ENCODE results near the gene SH3GL3. TPM values are rescaled to one million over a fixed set of nuclear protein-coding genes. Genes with fewer than 3 reads are reported as not detected.

Gene SH3GL3
- total and polyA plus RNA-seq, 2 of the 8 experiments (the other 6 are each of a cell fraction or from before 2014, with no cell fraction given), result 14.1 to 19.1 TPM

DNA sequence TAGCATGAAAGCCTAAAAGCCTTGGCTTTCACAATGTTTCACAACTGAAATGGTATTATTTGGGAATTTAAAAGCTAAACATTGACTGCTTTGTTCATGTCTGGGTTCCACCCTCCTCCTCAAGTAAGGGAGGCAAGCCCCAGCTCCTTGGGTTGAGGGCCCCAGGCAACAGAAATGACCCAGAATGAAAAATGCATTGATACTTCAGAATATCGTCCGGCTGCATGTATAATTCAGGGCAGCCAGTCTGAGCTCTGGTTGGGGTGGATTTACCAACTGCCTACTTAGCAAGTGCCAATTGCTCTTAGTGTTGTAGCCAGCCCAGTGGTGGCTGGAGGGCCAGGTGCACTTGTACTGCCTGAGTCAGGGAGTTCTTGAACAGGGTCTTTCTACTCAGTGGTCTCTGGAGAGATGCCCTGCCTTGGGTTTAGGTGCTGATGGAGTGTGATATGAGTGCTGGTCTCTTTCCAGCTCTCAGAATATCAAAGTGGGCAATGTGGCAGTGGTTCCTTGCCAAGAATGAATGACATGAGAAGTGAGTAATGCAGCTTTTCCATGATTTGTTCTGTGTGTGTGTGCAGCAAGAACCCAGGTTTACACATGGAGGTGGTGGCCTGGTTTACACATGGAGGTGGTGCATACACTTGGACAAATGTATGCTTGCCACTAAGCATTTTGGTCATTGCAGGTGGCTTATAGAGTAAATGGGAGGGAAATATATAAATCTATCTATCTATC lies 165.9 kb downstream of the SH3GL3 start (continued):
- no peak for TF ChIP-seq RXRA (IDR thresholded peaks at IDR 0.05; ENCODE audit: insufficient read depth, low read depth, low read length)
- no peak for TF ChIP-seq ZNF274 (IDR thresholded peaks at IDR 0.05; ENCODE audit: borderline replicate concordance, extremely low read depth, low read length)
- no peak for TF ChIP-seq CHD1 (IDR thresholded peaks at IDR 0.05; ENCODE audit: low read depth, low read length)
- no peak for TF ChIP-seq GABPA (IDR thresholded peaks at IDR 0.05; ENCODE audit: borderline replicate concordance, insufficient read depth, low read length)
- TF ChIP-seq JUN (IDR thresholded peaks at IDR 0.05; ENCODE audit: low read depth, low read length), result no peak
- TF ChIP-seq POLR2A (IDR thresholded peaks at IDR 0.05; ENCODE audit: control extremely low read depth in 1 of 2, low read depth in 2 of 2, low read length in 2 of 2), result no peak
- no peak for TF ChIP-seq BRCA1 (IDR thresholded peaks at IDR 0.05; ENCODE audit: low read depth, low read length)

Data from H1 (cell line).